DMS 273 (cell line): ENCODE measurements around the gene MCMBP.
A peak's percentile ranks its signal among the peaks of the same experiment; 100 is the strongest.
"Not testable (repeated sequence)": the region's sequence is repeated elsewhere in the genome, so short reads cannot be mapped to it uniquely, and the experiment has no call there.

Source experiments
- DNase-seq: peaks from one replicate; lab custom pipeline; 2025; ENCODE audit not compliant: unreplicated experiment; lab: John Stamatoyannopoulos, UW

The MCMBP gene, protein sequence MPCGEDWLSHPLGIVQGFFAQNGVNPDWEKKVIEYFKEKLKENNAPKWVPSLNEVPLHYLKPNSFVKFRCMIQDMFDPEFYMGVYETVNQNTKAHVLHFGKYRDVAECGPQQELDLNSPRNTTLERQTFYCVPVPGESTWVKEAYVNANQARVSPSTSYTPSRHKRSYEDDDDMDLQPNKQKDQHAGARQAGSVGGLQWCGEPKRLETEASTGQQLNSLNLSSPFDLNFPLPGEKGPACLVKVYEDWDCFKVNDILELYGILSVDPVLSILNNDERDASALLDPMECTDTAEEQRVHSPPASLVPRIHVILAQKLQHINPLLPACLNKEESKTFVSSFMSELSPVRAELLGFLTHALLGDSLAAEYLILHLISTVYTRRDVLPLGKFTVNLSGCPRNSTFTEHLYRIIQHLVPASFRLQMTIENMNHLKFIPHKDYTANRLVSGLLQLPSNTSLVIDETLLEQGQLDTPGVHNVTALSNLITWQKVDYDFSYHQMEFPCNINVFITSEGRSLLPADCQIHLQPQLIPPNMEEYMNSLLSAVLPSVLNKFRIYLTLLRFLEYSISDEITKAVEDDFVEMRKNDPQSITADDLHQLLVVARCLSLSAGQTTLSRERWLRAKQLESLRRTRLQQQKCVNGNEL

DNA sequence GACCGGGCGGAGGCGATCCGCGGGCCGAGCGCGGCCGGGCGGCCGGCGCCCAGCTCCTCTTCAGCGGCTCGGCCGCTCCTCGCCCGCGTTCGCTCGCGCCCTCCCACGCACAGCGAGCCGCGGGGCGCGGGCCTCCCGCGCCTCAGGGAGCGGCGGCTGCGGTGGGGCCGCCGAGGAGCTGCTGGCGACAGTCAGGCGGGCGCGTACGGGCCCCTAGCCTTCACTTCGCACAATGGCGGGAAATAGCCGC lies at the start of gene MCMBP:
MCMBP (minus strand) TSS at position 234 of the 250 bp plus-strand sequence. CDS start 259 bp downstream, outside the sequence.
- no peak for DNase-seq

DNA sequence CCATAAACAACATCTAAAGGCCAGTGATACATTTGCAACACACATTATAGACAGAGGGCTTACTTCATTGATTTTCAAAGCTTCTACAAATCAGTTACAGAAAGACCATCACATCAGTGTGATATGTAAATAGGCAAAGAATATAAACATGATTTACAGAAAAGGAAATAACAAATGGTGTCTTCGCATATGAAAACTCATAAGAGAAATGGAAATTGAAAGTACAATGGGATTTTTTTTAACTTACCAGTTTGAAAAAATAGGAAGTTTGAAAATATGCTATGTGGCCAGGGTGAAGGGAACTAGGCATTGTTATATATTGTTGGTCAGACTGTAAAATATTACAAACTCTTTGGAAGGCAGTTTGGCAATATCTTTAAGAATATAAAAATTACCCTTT lies 47.2 kb upstream of the MCMBP start:
- DNase-seq: no peak

DNA sequence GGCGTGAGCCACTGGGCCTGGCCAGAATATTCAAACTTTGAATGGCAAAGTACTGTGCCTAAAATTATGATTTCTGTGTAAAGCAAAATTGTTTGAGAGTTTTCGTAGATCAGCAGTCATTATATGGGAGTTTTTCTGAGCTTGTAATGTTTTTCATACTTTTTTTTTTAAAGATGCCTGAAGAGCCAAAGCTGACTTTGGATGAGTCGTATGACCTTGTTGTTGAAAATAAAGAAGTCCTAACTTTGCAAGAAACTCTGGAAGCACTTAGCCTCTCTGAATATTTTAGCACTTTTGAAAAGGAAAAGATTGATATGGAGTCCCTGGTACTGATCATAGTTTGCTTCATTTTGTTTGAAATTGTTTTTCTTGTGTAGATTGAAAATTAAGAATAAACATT lies 46.6 kb upstream of the MCMBP start:
- no peak for DNase-seq

DNA sequence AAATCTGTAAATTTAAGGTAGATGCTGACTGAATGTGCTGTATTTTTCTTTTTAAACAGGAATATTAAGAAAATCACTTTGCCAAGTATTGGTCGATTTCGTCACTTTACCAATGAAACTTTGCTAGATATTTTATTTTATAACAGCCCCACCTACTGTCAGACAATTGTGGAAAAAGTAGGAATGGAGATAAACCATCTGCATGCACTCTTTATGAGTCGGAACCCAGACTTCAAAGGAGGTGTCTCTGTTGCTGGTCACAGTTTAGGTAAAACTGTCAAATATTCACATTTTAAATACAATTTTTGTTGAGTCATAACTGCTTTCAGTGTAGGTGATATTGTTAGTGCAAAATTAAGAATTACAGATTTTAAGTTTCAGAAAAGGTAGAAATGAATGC lies 45.1 kb upstream of the MCMBP start:
- DNase-seq: no peak

DNA sequence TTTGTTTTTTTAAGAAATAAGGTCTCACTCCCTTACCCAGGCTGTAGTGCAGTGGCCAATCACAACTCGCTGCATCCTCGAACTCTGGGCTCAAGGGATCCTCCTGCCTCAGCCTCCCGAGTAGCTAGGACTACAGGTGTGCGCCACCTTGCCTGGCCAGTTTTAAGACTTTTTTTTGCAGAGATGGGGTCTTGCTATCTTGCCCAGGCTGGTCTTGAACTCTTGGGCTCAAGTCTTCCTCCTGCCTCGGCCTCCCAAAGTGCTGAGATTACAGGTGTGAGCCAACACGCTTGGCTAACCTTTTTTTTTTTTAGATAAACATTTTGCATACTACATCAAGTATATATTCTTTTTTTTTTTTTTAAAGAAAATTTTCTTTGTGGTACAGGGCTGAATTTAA lies 38.0 kb upstream of the MCMBP start:
- DNase-seq: no peak

- DNase-seq: no peak
Measured at GRCh38 chr10:119908166-119908565, 35.5 kb upstream of the MCMBP start.

- DNase-seq: not testable (repeated sequence)
Measured at GRCh38 chr10:119907695-119908094, 35.1 kb upstream of the MCMBP start.

DNA sequence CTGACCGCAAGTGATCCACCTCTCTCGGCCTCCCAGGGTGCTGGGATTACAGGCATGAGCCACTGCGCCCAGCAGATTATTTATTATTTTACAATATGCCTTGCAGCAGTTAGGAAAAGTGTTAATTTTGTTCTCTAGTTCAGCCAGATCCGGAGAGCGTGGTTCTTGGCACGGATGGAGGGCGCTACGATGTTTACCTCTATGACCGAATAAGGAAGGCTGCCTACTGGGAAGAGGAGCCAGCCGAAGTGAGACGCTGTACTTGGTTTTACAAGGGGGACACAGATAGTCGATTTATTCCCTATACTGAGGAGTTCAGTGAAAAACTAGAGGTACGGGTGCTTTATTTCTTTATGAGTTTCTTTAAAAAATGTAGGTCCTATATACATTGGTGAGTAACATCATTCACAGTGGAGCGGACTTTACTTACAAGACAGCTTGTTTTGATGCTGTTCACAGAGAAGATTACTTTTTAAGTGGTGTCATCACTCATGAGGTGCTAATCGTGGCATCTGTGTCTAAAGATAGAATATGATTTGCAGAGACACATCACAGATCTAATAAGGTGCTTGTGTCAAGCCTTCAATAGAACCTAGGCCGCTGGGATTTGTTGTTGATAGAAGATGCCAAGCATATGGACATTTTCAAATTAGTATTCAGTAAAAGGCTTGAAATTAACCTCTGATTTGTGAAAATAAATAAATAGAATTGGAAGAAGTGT lies 31.5 kb upstream of the MCMBP start:
- DNase-seq: no peak

- DNase-seq: no peak
Measured at GRCh38 chr10:119898577-119898976, 25.9 kb upstream of the MCMBP start.

GRCh38 chr10:119896937-119897770 lies 24.5 kb upstream of the MCMBP start:
- peak; percentile 8 for DNase-seq

GRCh38 chr10:119896061-119896655 lies 23.5 kb upstream of the MCMBP start:
- DNase-seq: no peak

GRCh38 chr10:119893845-119894427 lies 21.3 kb upstream of the MCMBP start:
- DNase-seq: no peak

DNA sequence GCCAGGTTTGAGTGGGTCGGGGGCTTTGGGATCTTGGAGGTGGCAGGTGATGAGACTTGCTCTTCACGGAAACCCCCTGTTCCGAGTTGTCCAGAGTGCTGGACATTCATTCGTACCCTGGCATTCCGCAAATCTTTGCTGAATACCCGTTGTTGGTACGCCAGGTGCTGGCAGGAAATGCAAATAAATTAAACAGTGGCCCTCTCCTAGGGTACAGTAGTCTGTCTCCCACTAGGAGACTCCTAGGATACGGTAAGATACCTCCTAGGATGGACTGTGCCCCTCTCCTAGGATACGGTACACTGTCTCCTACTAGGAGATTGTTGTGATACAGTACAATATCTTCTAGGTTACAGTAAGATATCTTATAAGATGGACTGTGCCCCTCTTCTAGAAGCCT lies 20.4 kb upstream of the MCMBP start:
- peak; percentile 17 for DNase-seq

- DNase-seq: peak; percentile 93
Measured at GRCh38 chr10:119892188-119893065, 19.8 kb upstream of the MCMBP start, which contains the start of gene SEC23IP. Gene SEC23IP, plus strand, starts transcription at chr10:119892730. Its CDS starts 53 bp downstream, at chr10:119892783.

DNA sequence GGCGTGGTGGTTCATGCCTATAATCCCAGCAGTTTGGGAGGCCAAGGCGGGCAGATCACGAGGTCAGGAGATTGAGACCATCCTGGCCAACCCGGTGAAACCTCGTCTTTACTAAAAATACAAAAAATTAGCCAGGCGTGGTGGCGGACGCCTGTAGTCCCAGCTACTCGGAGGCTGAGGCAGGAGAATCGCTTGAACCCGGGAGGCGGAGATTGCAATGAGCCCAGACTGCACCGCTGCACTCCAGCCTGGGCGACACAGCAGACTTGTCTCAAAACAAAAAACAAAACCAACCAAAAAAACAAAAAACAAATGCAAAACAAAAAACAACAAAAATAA lies 19.2 kb upstream of the MCMBP start:
- DNase-seq: not testable (repeated sequence)

DNA sequence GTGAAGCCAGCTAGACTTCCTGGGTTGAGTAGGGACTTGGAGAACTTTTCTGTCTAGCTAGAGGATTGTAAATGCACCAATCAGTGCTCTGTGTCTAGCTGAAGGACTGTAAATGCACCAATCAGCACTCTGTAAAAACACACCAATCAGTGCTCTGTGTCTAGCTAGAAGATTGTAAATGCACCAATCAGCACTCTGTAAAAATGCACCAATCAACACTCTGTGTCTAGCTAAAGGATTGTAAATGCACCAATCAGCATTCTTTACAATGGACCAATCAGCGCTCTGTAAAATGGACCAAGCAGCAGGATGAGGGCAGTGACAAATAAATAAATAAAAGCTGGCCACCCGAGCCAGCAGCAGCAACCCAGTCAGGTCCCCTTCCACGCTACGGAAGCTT lies 17.7 kb upstream of the MCMBP start:
- not testable (repeated sequence) for DNase-seq

- DNase-seq: not testable (repeated sequence)
Measured at GRCh38 chr10:119889201-119889600, 16.6 kb upstream of the MCMBP start.

DNA sequence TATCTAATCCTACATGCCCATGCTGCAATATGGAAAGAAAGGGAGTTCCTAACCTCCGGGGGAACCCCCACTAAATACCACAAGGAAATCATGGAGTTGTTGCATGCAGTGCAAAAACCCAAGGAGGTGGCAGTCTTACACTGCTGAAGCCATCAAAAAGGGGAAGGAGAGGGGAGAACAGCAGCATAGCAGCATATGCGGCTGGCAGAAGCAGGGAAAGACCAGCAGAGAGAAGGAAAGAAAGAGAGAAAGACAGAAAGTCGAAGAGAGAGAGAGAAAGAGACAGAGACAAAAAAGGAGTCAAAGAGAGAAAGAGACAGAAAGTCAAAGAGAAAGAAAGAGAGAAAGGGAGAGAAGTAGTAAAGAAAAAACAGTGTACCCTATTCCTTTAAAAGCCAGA lies 16.1 kb upstream of the MCMBP start:
- not testable (repeated sequence) for DNase-seq

- DNase-seq: not testable (repeated sequence)
Measured at GRCh38 chr10:119886070-119886469, 13.4 kb upstream of the MCMBP start.
